Neuronal stem cell (in vitro differentiated cells): ENCODE results near the gene DYNLRB2.

Experiments used
- DNase-seq: peaks from one replicate; pipeline ENCODE4 v3.0.0-alpha.2; 2013; ENCODE audit warnings: low spot score
- H2AFZ ChIP-seq: one replicate; pipeline ENCODE4 v1.6.1; 2013; ENCODE audit warnings: mild to moderate bottlenecking, low read length, inconsistent platforms
- H2AK5ac ChIP-seq: 2 replicates; pipeline ENCODE4 v1.6.1; 2013; ENCODE audit warnings: low read depth, mild to moderate bottlenecking, inconsistent platforms, low read length, moderate library complexity, mixed read lengths
- H2BK120ac ChIP-seq: 2 replicates; pipeline ENCODE4 v1.6.1; 2013; ENCODE audit warnings: low read depth, mild to moderate bottlenecking, inconsistent platforms, low read length, moderate library complexity, mixed read lengths
- H2BK12ac ChIP-seq: one replicate; pipeline ENCODE4 v1.6.1; 2013; ENCODE audit warnings: low read length, inconsistent platforms
- H2BK15ac ChIP-seq: 2 replicates; pipeline ENCODE4 v1.6.1; 2013; ENCODE audit warnings: mild to moderate bottlenecking, low read length, inconsistent platforms, mixed read lengths
- H2BK5ac ChIP-seq: one replicate; pipeline ENCODE4 v1.6.1; 2013; ENCODE audit warnings: inconsistent platforms, mild to moderate bottlenecking, low read length, moderate library complexity
- H3K14ac ChIP-seq: one replicate; pipeline ENCODE4 v1.6.1; 2013; ENCODE audit warnings: low read length, inconsistent platforms
- H3K18ac ChIP-seq: 2 replicates; pipeline ENCODE4 v1.6.1; 2013; ENCODE audit warnings: low read length, inconsistent platforms
- H3K23ac ChIP-seq: 2 replicates; pipeline ENCODE4 v1.6.1; 2013; ENCODE audit warnings: low read depth, mild to moderate bottlenecking, mixed read lengths, low read length, inconsistent platforms; ENCODE audit not compliant: poor library complexity
- H3K27ac ChIP-seq: replicated peaks from 3 replicates; pipeline ENCODE4 v1.5.1; 2013; ENCODE audit warnings: low read length, inconsistent platforms
- H3K27me3 ChIP-seq, 3 experiments: 2 replicates each; pipeline ENCODE4 v1.6.1; 2013; ENCODE audit warnings: low read length in 3 of 3, mild to moderate bottlenecking in 2 of 3, inconsistent platforms in 1 of 3, low read depth in 1 of 3, mixed read lengths in 1 of 3, moderate library complexity in 1 of 3; ENCODE audit not compliant: control insufficient read depth in 3 of 3, insufficient read depth in 3 of 3
- H3K36me3 ChIP-seq, 2 donors: replicated peaks in 1 of 2; 2 replicates each; pipeline ENCODE4 v1.6.1; 2013; ENCODE audit warnings: low read length in 2 of 2; ENCODE audit not compliant: control insufficient read depth in 2 of 2, insufficient read depth in 2 of 2
- H3K4ac ChIP-seq: 2 replicates; pipeline ENCODE4 v1.6.1; 2013; ENCODE audit warnings: inconsistent platforms, mild to moderate bottlenecking, low read length, moderate library complexity
- H3K4me1 ChIP-seq, 2 donors: 1 replicate in 1 of 2; 2 replicates in 1 of 2; pipeline ENCODE4 v1.6.1; 2013; ENCODE audit warnings: low read length in 2 of 2, low read depth in 1 of 2; ENCODE audit not compliant: control insufficient read depth in 2 of 2, insufficient read depth in 1 of 2
- H3K4me2 ChIP-seq: one replicate; pipeline ENCODE4 v1.6.1; 2013; ENCODE audit warnings: mild to moderate bottlenecking, low read length, inconsistent platforms; ENCODE audit not compliant: insufficient read depth, poor library complexity, severe bottlenecking
- H3K4me3 ChIP-seq, 2 donors: 2 replicates each; pipeline ENCODE4 v1.5.1; 2013; ENCODE audit warnings: low read length in 2 of 2, mild to moderate bottlenecking in 2 of 2, inconsistent platforms in 1 of 2, moderate library complexity in 1 of 2
- H3K79me1 ChIP-seq: one replicate; pipeline ENCODE4 v1.6.1; 2013; ENCODE audit warnings: low read depth, mild to moderate bottlenecking, inconsistent platforms, low read length, moderate library complexity
- H3K9ac ChIP-seq: one replicate; pipeline ENCODE4 v1.6.1; 2013; ENCODE audit warnings: mild to moderate bottlenecking, low read depth, low read length, inconsistent platforms; ENCODE audit not compliant: poor library complexity
- H3K9me3 ChIP-seq, 2 donors: replicated peaks in 1 of 2; 2 replicates each; pipeline versions ENCODE3 to v1.6.1; 2013; ENCODE audit warnings: low read length in 2 of 2, mild to moderate bottlenecking in 2 of 2, inconsistent platforms in 1 of 2, low read depth in 1 of 2, mixed read lengths in 1 of 2, moderate library complexity in 1 of 2; ENCODE audit not compliant: control insufficient read depth in 2 of 2, insufficient read depth in 1 of 2
- H4K8ac ChIP-seq: one replicate; pipeline ENCODE4 v1.6.1; 2013; ENCODE audit warnings: low read depth, mild to moderate bottlenecking, inconsistent platforms, low read length, moderate library complexity
- H4K91ac ChIP-seq: one replicate; pipeline ENCODE4 v1.6.1; 2013; ENCODE audit warnings: low read length, low read depth, mild to moderate bottlenecking, inconsistent platforms; ENCODE audit not compliant: poor library complexity
- WGBS, 2 donors: extraction: QIAGEN DNeasy Blood & Tissue Kit; methylation state at CpG; one replicate each; pipeline ENCODE4 v1.1.7; 2013; ENCODE audit warnings: missing lambda C conversion rate in 2 of 2, mixed read lengths in 1 of 2; ENCODE audit not compliant: insufficient read length in 2 of 2, insufficient replicate concordance in 1 of 2; ENCODE audit errors: extremely low coverage in 2 of 2; 5-methylcytosine and 5-hydroxymethylcytosine counted together

The DYNLRB2 gene

DNA sequence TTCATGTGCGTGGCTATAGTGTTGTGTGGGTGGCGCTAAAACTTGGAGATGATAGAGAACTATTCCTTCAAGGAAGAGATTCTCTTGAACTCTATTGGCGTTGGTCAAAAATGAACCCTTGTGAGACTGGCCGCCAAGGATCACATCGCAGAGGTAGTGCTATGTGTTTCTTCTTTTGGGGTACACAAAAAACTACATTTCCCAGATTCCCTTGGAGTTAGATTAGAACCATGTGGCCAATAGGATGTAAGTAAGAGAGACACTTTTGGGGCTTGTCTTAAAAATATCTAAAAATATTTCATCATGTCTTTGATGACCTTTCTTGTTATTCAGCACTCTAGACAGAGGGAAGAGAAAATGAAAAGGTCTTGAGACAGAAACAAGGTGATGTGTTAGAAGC lies 25.4 kb upstream of the DYNLRB2 start:
- no peak for DNase-seq
- Histone ChIP-seq H3K14ac (no peak overlapping the region), H2AFZ (no peak overlapping the region), H3K23ac (no peak overlapping the region), H3K4me2 (no peak overlapping the region), H3K4me3 (no peak overlapping the region), H3K9ac (no peak overlapping the region), H3K27me3 (no peaks in the 10 kb centered on the region), H3K18ac (no peak overlapping the region), H3K36me3 (no peaks in the 10 kb centered on the region), H3K4me1 (no peaks in the 10 kb centered on the region), H3K4ac (no peak overlapping the region), H2BK5ac (no peak overlapping the region), H2AK5ac (no peak overlapping the region), H2BK12ac (no peak overlapping the region), H4K8ac (no peak overlapping the region), H2BK120ac (no peak overlapping the region), H3K79me1 (no peaks in the 10 kb centered on the region), H3K27ac (no peak overlapping the region), H4K91ac (no peak overlapping the region), H2BK15ac (no peak overlapping the region), H3K9me3 (no peaks in the 10 kb centered on the region)
- WGBS, 2 donors: no CpG with 5 or more reads among the region's 5 CpGs

DNA sequence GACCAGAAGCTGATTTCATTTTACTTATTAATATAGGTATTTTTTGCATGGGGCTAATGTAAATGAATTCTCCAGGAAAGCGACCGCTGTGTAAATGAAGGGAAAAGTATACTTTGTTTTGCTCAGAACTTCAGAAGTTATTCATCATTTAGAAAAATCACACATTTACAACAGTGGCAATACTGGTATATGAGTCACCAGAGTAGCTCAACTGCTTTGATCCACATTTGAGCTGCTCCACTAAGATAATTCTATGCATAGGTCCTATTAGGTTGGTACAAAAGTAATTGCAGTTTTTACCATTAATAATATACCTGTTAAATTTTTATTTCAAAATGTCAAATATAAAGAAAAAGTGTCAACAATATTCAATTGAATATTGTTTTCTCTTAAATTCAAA lies 22.9 kb upstream of the DYNLRB2 start:
- Histone ChIP-seq H4K91ac (no peak overlapping the region), H3K14ac (no peak overlapping the region), H2AK5ac (no peak overlapping the region), H3K4me3 (no peak overlapping the region), H3K4me2 (no peak overlapping the region), H3K4ac (no peak overlapping the region), H3K79me1 (no peaks in the 10 kb centered on the region), H2BK12ac (no peak overlapping the region), H2BK15ac (no peak overlapping the region), H3K27me3 (no peaks in the 10 kb centered on the region), H3K27ac (no peak overlapping the region), H2BK120ac (no peak overlapping the region), H4K8ac (no peak overlapping the region), H3K9ac (no peak overlapping the region), H3K4me1 (no peaks in the 10 kb centered on the region), H3K18ac (no peak overlapping the region), H3K23ac (no peak overlapping the region), H2BK5ac (no peak overlapping the region), H2AFZ (no peak overlapping the region), H3K36me3 (no peaks in the 10 kb centered on the region), H3K9me3 (no peaks in the 10 kb centered on the region)
- WGBS, 2 donors: no CpG with 5 or more reads among the region's 2 CpGs
- DNase-seq: no peak

DNA sequence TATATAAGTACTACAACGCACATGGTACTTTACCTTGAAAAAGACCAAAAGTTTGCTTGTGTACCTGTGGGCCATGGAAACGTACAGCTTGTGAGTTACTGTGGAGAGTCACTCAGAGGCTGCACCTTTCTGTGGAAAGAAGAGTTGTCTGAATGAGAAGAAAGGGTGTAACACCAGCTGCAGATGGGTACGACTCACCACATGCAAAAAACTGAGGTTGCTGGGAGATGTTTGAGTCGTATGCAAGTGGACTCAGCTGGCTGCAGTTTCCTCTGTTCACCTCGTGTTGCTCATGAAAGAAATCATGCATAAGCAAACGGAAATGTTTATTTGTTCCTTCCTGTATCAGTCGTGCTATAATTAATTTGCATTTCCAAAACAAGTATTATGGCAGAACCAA lies 22.4 kb upstream of the DYNLRB2 start:
- Histone ChIP-seq H3K27me3 (no peaks in the 10 kb centered on the region), H3K4me2 (no peak overlapping the region), H3K9me3 (no peaks in the 10 kb centered on the region), H3K9ac (no peak overlapping the region), H3K4me1 (no peaks in the 10 kb centered on the region), H3K4me3 (no peak overlapping the region), H2AFZ (no peak overlapping the region), H2BK15ac (no peak overlapping the region), H3K4ac (no peak overlapping the region), H3K79me1 (no peaks in the 10 kb centered on the region), H3K14ac (no peak overlapping the region), H2BK12ac (no peak overlapping the region), H2BK5ac (no peak overlapping the region), H2BK120ac (no peak overlapping the region), H4K91ac (no peak overlapping the region), H3K18ac (no peak overlapping the region), H3K27ac (no peak overlapping the region), H2AK5ac (no peak overlapping the region), H3K36me3 (no peaks in the 10 kb centered on the region), H4K8ac (peak overlapping the region; percentile 94), H3K23ac (no peak overlapping the region)
- WGBS, 2 donors: no CpG with 5 or more reads among the region's 7 CpGs
- no peak for DNase-seq

DNA sequence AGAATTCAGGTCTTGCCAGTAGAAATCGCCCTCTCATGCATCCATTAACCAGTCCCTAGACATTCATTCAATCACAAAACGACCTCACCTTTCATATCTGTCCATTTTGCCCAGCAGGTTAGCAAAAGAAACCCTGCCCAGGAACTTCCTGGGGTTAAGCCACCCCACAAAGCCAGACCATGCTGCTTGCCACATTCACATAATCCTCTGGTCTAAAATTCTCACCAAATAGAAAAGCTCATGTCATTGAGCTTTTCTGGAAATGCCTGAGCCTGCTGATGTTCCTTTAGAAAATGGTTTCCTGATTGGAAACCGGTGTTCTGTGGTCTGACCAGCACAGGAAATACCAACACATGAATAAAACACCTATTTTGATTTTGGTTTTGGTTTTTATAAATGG lies 21.6 kb upstream of the DYNLRB2 start:
- no CpG with 5 or more reads among the region's 3 CpGs for WGBS, 2 donors

More for the DNA sequence above, 21.6 kb upstream of the DYNLRB2 start:
- H3K18ac ChIP-seq: no peak overlapping the region
- no peaks in the 10 kb centered on the region for H3K4me1 ChIP-seq
- no peak overlapping the region for H2AFZ ChIP-seq
- H4K8ac ChIP-seq: no peak overlapping the region
- no peak overlapping the region for H3K23ac ChIP-seq
- no peaks in the 10 kb centered on the region for H3K79me1 ChIP-seq
- H2BK15ac ChIP-seq: no peak overlapping the region
- H3K36me3 ChIP-seq: no peaks in the 10 kb centered on the region
- DNase-seq: no peak
- H3K14ac ChIP-seq: no peak overlapping the region
- no peak overlapping the region for H3K27ac ChIP-seq
- no peak overlapping the region for H3K4ac ChIP-seq
- no peak overlapping the region for H2BK120ac ChIP-seq
- H3K27me3 ChIP-seq: no peaks in the 10 kb centered on the region
- H2BK5ac ChIP-seq: no peak overlapping the region
- H3K9ac ChIP-seq: no peak overlapping the region
- H3K4me2 ChIP-seq: no peak overlapping the region
- H3K4me3 ChIP-seq: no peak overlapping the region
- no peak overlapping the region for H2AK5ac ChIP-seq
- H4K91ac ChIP-seq: no peak overlapping the region
- H3K9me3 ChIP-seq: no peaks in the 10 kb centered on the region
- no peak overlapping the region for H2BK12ac ChIP-seq
